ENCODE measurements around the gene UBTFL1. TPM values are rescaled to one million over a fixed set of nuclear protein-coding genes. Genes with fewer than 3 reads are reported as not detected.

The UBTFL1 gene

Small RNAs within 50 kb of the gene (small RNA-seq; reads per million reads assigned to genes)
- gene AP000827.1 (ENCODE audit: low read depth) (not detected), gene RF00275 (ENCODE audit: low read depth) (not detected)

All from mesenchymal stem cell (in vitro differentiated cells and primary cell).